ENCODE data around the gene C17orf67. TPM values are rescaled to one million over a fixed set of nuclear protein-coding genes. Genes with fewer than 3 reads are reported as not detected.

Gene C17orf67
- total RNA-seq (2022; extraction: Qiagen RNA extraction) = 1.2 to 2.3 TPM (median 2.0 TPM) in 5 replicates

GRCh38 chr17:56833809-56834379 is at the start of gene C17orf67, which contains the start of gene DGKE:
Gene C17orf67 (minus strand): TSS chr17:56833920. CDS start chr17:56815810, 18,110 bp downstream.
Gene DGKE (plus strand): TSS chr17:56834151. CDS start chr17:56834796, 645 bp downstream.

Other genes starting within 250 kb of the C17orf67 start
- 0.78 to 1.4 TPM (median 1.1 TPM) in 5 replicates for gene NOG, start 240.2 kb downstream of the C17orf67 start, total RNA-seq (2022; extraction: Qiagen RNA extraction)
- gene DGKE, start 231 bp upstream of the C17orf67 start, total RNA-seq (2022; extraction: Qiagen RNA extraction) = 3.2 to 4.4 TPM (median 3.6 TPM) in 5 replicates
- 55.8 to 64.0 TPM (median 58.3 TPM) in 5 replicates for gene TRIM25, start 80.1 kb upstream of the C17orf67 start, total RNA-seq (2022; extraction: Qiagen RNA extraction)
- 15.5 to 18.5 TPM (median 15.8 TPM) in 5 replicates for gene COIL, start 127.1 kb upstream of the C17orf67 start, total RNA-seq (2022; extraction: Qiagen RNA extraction)
- gene SCPEP1, start 144.2 kb upstream of the C17orf67 start, total RNA-seq (2022; extraction: Qiagen RNA extraction) = 39.0 to 43.2 TPM (median 39.5 TPM) in 5 replicates